ENCODE measurements around the gene ANO8.
"Not testable (repeated sequence)": the region's sequence is repeated elsewhere in the genome, so short reads cannot be mapped to it uniquely, and the experiment has no call there.

The ANO8 gene

GRCh38 chr19:17285415-17286135, 49.1 kb downstream of the ANO8 start:
- no peak for DNase-seq

GRCh38 chr19:17283504-17283996, 51.1 kb downstream of the ANO8 start:
- no peak for DNase-seq

- peak; percentile 77 for DNase-seq
Measured at GRCh38 chr19:17282488-17283125, 52.0 kb downstream of the ANO8 start.

GRCh38 chr19:17281391-17282304, 53.0 kb downstream of the ANO8 start, which contains the start of gene ANKLE1:
ANKLE1 (plus strand) TSS chr19:17281901; CDS start chr19:17281921, 20 bp downstream.
- peak; percentile 37 for DNase-seq

GRCh38 chr19:17279436-17279835, 55.2 kb downstream of the ANO8 start:
- DNase-seq = no peak

- DNase-seq = no peak
Measured at GRCh38 chr19:17275441-17276175, 59.0 kb downstream of the ANO8 start.

- not testable (repeated sequence) for DNase-seq
Measured at GRCh38 chr19:17274892-17275291, 59.8 kb downstream of the ANO8 start.

All from T1000 (cell line).